Measurements from ENCODE around the gene UBE2Q1. TPM values are rescaled to one million over a fixed set of nuclear protein-coding genes. Genes with fewer than 3 reads are reported as not detected.
A peak's percentile ranks its signal among the peaks of the same experiment; 100 is the strongest.

UBE2Q1 gene
- total and polyA plus RNA-seq, 2 of the 4 experiments (the other 2 are of a cell fraction), result 20.6 to 24.7 TPM

DNA sequence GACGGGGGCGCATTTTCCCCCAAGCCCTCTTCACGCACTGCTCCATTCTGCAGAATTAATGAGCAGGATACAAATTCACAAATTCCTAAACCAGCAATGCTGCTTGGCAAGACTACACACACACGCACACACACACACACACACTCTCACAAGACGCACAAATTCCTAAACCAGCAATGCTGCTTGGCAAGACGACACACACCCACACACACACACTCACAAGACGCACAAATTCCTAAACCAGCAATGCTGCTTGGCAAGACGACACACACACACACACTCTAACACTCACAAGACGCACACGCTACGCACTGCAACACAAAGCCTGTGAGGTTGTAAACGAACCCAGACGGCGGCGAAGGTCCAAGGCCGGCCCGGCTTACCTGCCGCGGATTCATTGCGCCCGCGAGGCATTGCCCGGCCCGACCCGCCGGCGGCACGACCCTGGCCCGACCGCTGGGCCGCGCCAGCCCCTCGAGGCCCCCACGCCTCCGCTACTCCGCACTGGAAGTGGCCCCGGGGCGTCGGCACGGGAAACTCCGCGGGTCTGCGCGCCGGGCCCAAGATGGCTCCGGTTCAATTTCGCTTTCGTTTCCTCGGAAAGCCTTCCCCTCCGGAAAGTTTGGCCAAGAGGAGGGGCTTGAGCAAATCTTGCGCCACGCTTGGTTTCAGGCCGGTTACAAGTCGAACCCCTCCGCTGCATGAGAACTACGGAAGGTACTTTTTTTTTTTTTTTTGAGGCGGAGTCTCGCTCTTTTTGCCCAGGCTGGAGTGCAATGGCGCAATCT, 49.3 kb upstream of the UBE2Q1 start, which contains the start of gene ADAR:
ADAR (minus strand) TSS at position 578 of the 788 bp plus-strand sequence; CDS start at position 398, 180 bp downstream.
- BruUV-seq (replicated peaks), result no TSS peak
- TF ChIP-seq BHLHE40 (IDR thresholded peaks at IDR 0.05; ENCODE audit: low read depth, low read length) (no peak; the same call in 1 of the 2 replicates), CEBPB (IDR thresholded peaks at IDR 0.05; ENCODE audit: low read depth, low read length) (peak; percentile 96), SMC3 (IDR thresholded peaks at IDR 0.05; ENCODE audit: low read depth, low read length) (peak; percentile 21; the same call in 1 of the 2 replicates), RCOR1 (IDR thresholded peaks at IDR 0.05; ENCODE audit: insufficient replicate concordance, low read length) (no peak), MAZ (IDR thresholded peaks at IDR 0.05; ENCODE audit: borderline replicate concordance, low read depth, low read length) (no peak), MAFK (IDR thresholded peaks at IDR 0.05; ENCODE audit: low read depth, low read length) (no peak), FOS (IDR thresholded peaks at IDR 0.05; ENCODE audit: low read depth, low read length) (no peak), RFX5 (IDR thresholded peaks at IDR 0.05; ENCODE audit: low read depth, low read length) (no peak), MXI1 (IDR thresholded peaks at IDR 0.05; ENCODE audit: borderline replicate concordance, low read depth, low read length) (no peak), CHD1 (IDR thresholded peaks at IDR 0.05; ENCODE audit: low read depth, low read length) (no peak), NFE2L2 (IDR thresholded peaks at IDR 0.05; ENCODE audit: low read depth, low read length) (no peak), POLR2A (IDR thresholded peaks at IDR 0.05; ENCODE audit: low read depth, low read length) (no peak; the same call in 1 of the 2 replicates)
- TF ChIP-seq, protein P1, sequence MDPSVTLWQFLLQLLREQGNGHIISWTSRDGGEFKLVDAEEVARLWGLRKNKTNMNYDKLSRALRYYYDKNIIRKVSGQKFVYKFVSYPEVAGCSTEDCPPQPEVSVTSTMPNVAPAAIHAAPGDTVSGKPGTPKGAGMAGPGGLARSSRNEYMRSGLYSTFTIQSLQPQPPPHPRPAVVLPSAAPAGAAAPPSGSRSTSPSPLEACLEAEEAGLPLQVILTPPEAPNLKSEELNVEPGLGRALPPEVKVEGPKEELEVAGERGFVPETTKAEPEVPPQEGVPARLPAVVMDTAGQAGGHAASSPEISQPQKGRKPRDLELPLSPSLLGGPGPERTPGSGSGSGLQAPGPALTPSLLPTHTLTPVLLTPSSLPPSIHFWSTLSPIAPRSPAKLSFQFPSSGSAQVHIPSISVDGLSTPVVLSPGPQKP (IDR thresholded peaks at IDR 0.05; ENCODE audit: borderline replicate concordance, low read depth, low read length), result no peak
- TF ChIP-seq, protein P2, sequence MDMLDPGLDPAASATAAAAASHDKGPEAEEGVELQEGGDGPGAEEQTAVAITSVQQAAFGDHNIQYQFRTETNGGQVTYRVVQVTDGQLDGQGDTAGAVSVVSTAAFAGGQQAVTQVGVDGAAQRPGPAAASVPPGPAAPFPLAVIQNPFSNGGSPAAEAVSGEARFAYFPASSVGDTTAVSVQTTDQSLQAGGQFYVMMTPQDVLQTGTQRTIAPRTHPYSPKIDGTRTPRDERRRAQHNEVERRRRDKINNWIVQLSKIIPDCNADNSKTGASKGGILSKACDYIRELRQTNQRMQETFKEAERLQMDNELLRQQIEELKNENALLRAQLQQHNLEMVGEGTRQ (IDR thresholded peaks at IDR 0.05; ENCODE audit: low read depth, low read length), result no peak

More for the DNA sequence above, 49.3 kb upstream of the UBE2Q1 start, which contains the start of gene ADAR:
- H2BK20ac ChIP-seq (ENCODE audit: low read depth, low read length), result no peak within 1 kb of the TSS
- peak within 1 kb of the TSS; percentile 93 for H2BK5ac ChIP-seq (ENCODE audit: low read depth, low read length, poor library complexity, severe bottlenecking)
- peaks cover 54% of the 10 kb centered on the region for H4K20me1 ChIP-seq (ENCODE audit: insufficient read depth, low read length)
- peak within 1 kb of the TSS; percentile 92 for H3K56ac ChIP-seq (ENCODE audit: extremely low read depth, insufficient read depth, low read length)
- peak within 1 kb of the TSS; percentile 94 for H4K91ac ChIP-seq (ENCODE audit: insufficient read depth, low read depth, low read length)
- peak within 1 kb of the TSS; percentile 99 for H3K9ac ChIP-seq (ENCODE audit: low read depth, low read length)
- H3K4me3 ChIP-seq (ENCODE audit: insufficient read depth, low read depth, low read length), result peak within 1 kb of the TSS; percentile 78
- H3K23ac ChIP-seq (ENCODE audit: low read depth, low read length), result peak within 1 kb of the TSS; percentile 100
- POLR2A ChIA-PET (ENCODE audit: unreplicated experiment), result no interaction called here
- DNase-seq, result peak; percentile 99
- intact Hi-C loops (cut with micrococcal nuclease) (loop anchor here (1.0 to 5.0 kb wide), 2 partner anchors 17 to 269 kb away; no protein-coding TSS in a partner anchor), dilution Hi-C loops (cut with HindIII; ENCODE audit: low sequenced_read_pairs, unreplicated experiment) (no loop called here), in situ Hi-C loops (cut with MboI; ENCODE audit: low sequenced_read_pairs) (no loop called here)
- peaks cover 42 to 74% of the 10 kb centered on the region in 2 experiments for H3K79me1 ChIP-seq (ENCODE audit: low read depth in 1 of 2, low read length in 2 of 2)
- H3K14ac ChIP-seq (replicated peaks; ENCODE audit: low read depth, low read length), result peak within 1 kb of the TSS; percentile 98
- peak within 1 kb of the TSS; percentile 97 for H2AK5ac ChIP-seq (ENCODE audit: low read depth, low read length)
- H2AK9ac ChIP-seq (replicated peaks; ENCODE audit: low read depth, low read length, poor library complexity), result peak within 1 kb of the TSS; percentile 99
- H2BK120ac ChIP-seq (ENCODE audit: low read depth, low read length), result peak within 1 kb of the TSS; percentile 91
- peak within 1 kb of the TSS; percentile 42; the same call in 2 of the 3 replicates for H2BK15ac ChIP-seq (ENCODE audit: low read depth, low read length)
- H3K4ac ChIP-seq (ENCODE audit: low read depth, low read length), result peak within 1 kb of the TSS; percentile 99
- peaks cover 4% of the 10 kb centered on the region for H3K4me1 ChIP-seq (ENCODE audit: control insufficient read depth, insufficient read depth, low read length)
- no peaks in the 10 kb centered on the region for H3K9me3 ChIP-seq (ENCODE audit: control insufficient read depth, insufficient read depth, low read length)
- H4K5ac ChIP-seq (ENCODE audit: low read depth, low read length), result peak within 1 kb of the TSS; percentile 88
- WGBS, 2 experiments (ENCODE audit: extremely low coverage in 2 of 2, insufficient read length in 1 of 2), result 1% methylated on average over 33 of the region's 59 CpGs; no CpG with 5 or more reads in 1 of the 2 experiments
- peak within 1 kb of the TSS; percentile 92 for H3K18ac ChIP-seq (ENCODE audit: low read depth, low read length)
- H3K9me1 ChIP-seq (ENCODE audit: insufficient read depth, low read length), result peaks cover 23% of the 10 kb centered on the region
- H3K27me3 ChIP-seq (ENCODE audit: control insufficient read depth, insufficient read depth, low read length), result no peaks in the 10 kb centered on the region
- H3K36me3 ChIP-seq (ENCODE audit: control insufficient read depth, insufficient read depth, low read length), result peaks cover 4% of the 10 kb centered on the region
- peak; percentile 85 for ATAC-seq (ENCODE audit: low read depth)
- CTCF ChIA-PET, result interaction anchor here (0.7 kb wide), 1 partner anchor 622 kb away, joined by 3 read pairs; no protein-coding TSS in a partner anchor
- H2AFZ ChIP-seq (replicated peaks; ENCODE audit: low read length, poor library complexity), result peak within 1 kb of the TSS; percentile 87
- peak within 1 kb of the TSS; percentile 95 for H3K4me2 ChIP-seq (ENCODE audit: low read depth, low read length)
- H4K8ac ChIP-seq (ENCODE audit: low read depth in 2 of 2, low read length in 2 of 2), result peak within 1 kb of the TSS; percentile 91 to 95
- H3K27ac ChIP-seq (ENCODE audit: insufficient read depth, low read length), result peak within 1 kb of the TSS; percentile 97

Measured in IMR-90 (cell line).